PC-9 (cell line): Measurements from ENCODE around the gene CHRNA7. TPM values are rescaled to one million over a fixed set of nuclear protein-coding genes. Genes with fewer than 3 reads are reported as not detected.

Source experiments
- BruUV-seq: library from RNA; stranded (reverse); fragments of 400-500 nt; replicated peaks from 2 replicates; lab custom pipeline; 2021; lab: Mats Ljungman, UMichigan
- CTCF ChIA-PET: fragments of 300-600 bp; sonication (Branson Sonifier 250); formaldehyde crosslinking; loops from one replicate; lab custom pipeline; 2022; ENCODE audit warnings: antibody characterized with exemption; lab: Charles Lee
- POLR2A ChIA-PET: fragments of 300-600 bp; sonication (Branson Sonifier 250); formaldehyde crosslinking; loops from one replicate; lab custom pipeline; 2022; ENCODE audit warnings: antibody characterized with exemption; ENCODE audit not compliant: unreplicated experiment; lab: Charles Lee
- DNase-seq, 2 experiments: peaks; one replicate each; pipeline versions ENCODE4 v3.0.0 to v3.0.0-alpha.2; 2015 to 2022; ENCODE audit warnings: mixed read lengths in 1 of 2
- H2AFZ ChIP-seq: fragments of 200-600 bp; sonication (generic); 2 replicates; pipeline ENCODE4 v1.8.1; 2017; ENCODE audit warnings: antibody characterized with exemption
- H3F3A ChIP-seq: fragments of 200-600 bp; sonication (generic); 2 replicates; pipeline ENCODE4 v1.8.1; 2017; ENCODE audit warnings: antibody characterized with exemption, mild to moderate bottlenecking, low read depth; ENCODE audit not compliant: insufficient read depth
- H3K27ac ChIP-seq: fragments of 200-600 bp; sonication (generic); 2 replicates; pipeline ENCODE4 v1.6.1; 2016; ENCODE audit warnings: mixed run types
- H3K27me3 ChIP-seq: fragments of 200-600 bp; sonication (generic); 2 replicates; pipeline ENCODE4 v1.6.1; 2016; ENCODE audit warnings: low read depth, mixed run types; ENCODE audit not compliant: insufficient read depth
- H3K36me3 ChIP-seq: fragments of 200-600 bp; sonication (generic); 2 replicates; pipeline ENCODE4 v1.6.1; 2016; ENCODE audit warnings: low read depth, mixed run types
- H3K4me1 ChIP-seq: fragments of 200-600 bp; sonication (generic); replicated peaks from 2 replicates; pipeline ENCODE4 v1.6.1; 2016; ENCODE audit warnings: mixed run types; ENCODE audit not compliant: insufficient read depth
- H3K4me2 ChIP-seq: fragments of 200-600 bp; sonication (generic); 2 replicates; pipeline ENCODE4 v1.6.1; 2017; ENCODE audit warnings: mixed run types
- H3K4me3 ChIP-seq: fragments of 200-600 bp; sonication (generic); 2 replicates; pipeline ENCODE4 v1.6.1; 2016; ENCODE audit warnings: mixed run types
- H3K79me2 ChIP-seq: fragments of 200-600 bp; sonication (generic); 2 replicates; pipeline ENCODE4 v1.6.1; 2017; ENCODE audit warnings: low read depth, mixed run types
- H3K9me2 ChIP-seq: fragments of 200-600 bp; sonication (generic); 2 replicates; pipeline ENCODE4 v1.8.1; 2017; ENCODE audit warnings: mild to moderate bottlenecking; ENCODE audit not compliant: insufficient read depth
- H3K9me3 ChIP-seq: fragments of 200-600 bp; sonication (generic); 2 replicates; pipeline ENCODE4 v1.8.1; 2016; ENCODE audit warnings: low read depth; ENCODE audit not compliant: insufficient read depth
- H4K20me1 ChIP-seq: fragments of 200-600 bp; sonication (generic); 2 replicates; pipeline ENCODE4 v1.8.1; 2017; ENCODE audit not compliant: insufficient read depth
- CTCF ChIP-seq: fragments of 200-600 bp; sonication (generic); conservative IDR thresholded peaks from 2 replicates; pipeline ENCODE4 v1.6.1; 2017; ENCODE audit warnings: mixed run types, antibody characterized with exemption, mild to moderate bottlenecking, moderate library complexity
- EZH2 ChIP-seq: fragments of 200-600 bp; sonication (generic); IDR thresholded peaks from 2 replicates; pipeline ENCODE4 v1.8.0; 2017; ENCODE audit warnings: antibody characterized with exemption, low read depth
- intact Hi-C: fragments of 100-400 bp; cut with micrococcal nuclease; formaldehyde crosslinking; loops from one replicate; pipeline ENCODE4 v1.10.0; 2022; ENCODE audit not compliant: unreplicated experiment
- total RNA-seq: library from RNA; stranded (reverse); gene quantifications from 2 replicates; pipeline ENCODE4 v1.2.3, GENCODE V29; 2021

CHRNA7 gene
- total RNA-seq, 1 experiment from 2014 or later: not detected

GRCh38 chr15:32053719-32054118 is 23.4 kb downstream of the CHRNA7 start:
- Histone ChIP-seq H3K27me3 (peaks cover 4% of the 10 kb centered on the region; the same call in 1 of the 2 replicates), H3K36me3 (no peaks in the 10 kb centered on the region), H3K27ac (no peak overlapping the region), H3K4me2 (no peak overlapping the region), H2AFZ (no peak overlapping the region), H3K9me3 (no peaks in the 10 kb centered on the region), H4K20me1 (no peaks in the 10 kb centered on the region), H3F3A (no peaks in the 10 kb centered on the region), H3K9me2 (no peaks in the 10 kb centered on the region), H3K4me1 (no peaks in the 10 kb centered on the region), H3K79me2 (no peaks in the 10 kb centered on the region), H3K4me3 (no peak overlapping the region)
- ChIA-PET CTCF (no interaction called here), POLR2A (no interaction called here)
- intact Hi-C loops: no loop called here
- no peak for DNase-seq
- TF ChIP-seq EZH2: no peak
- no peak for TF ChIP-seq CTCF
- no TSS peak for BruUV-seq

- POLR2A ChIA-PET: no interaction called here
- H3K27ac ChIP-seq: no peak overlapping the region
- CTCF ChIA-PET: no interaction called here
- no peaks in the 10 kb centered on the region for H3F3A ChIP-seq
- H3K36me3 ChIP-seq: no peaks in the 10 kb centered on the region
- no peak overlapping the region for H2AFZ ChIP-seq
- H3K4me1 ChIP-seq: no peaks in the 10 kb centered on the region
- TF ChIP-seq EZH2 (no peak), CTCF (no peak)
- H4K20me1 ChIP-seq: no peaks in the 10 kb centered on the region
- H3K4me2 ChIP-seq: no peak overlapping the region
- no peak for DNase-seq
- intact Hi-C loops: no loop called here
- H3K27me3 ChIP-seq: peaks cover 4% of the 10 kb centered on the region; the same call in 1 of the 2 replicates
- H3K79me2 ChIP-seq: no peaks in the 10 kb centered on the region
- no peaks in the 10 kb centered on the region for H3K9me2 ChIP-seq
- no TSS peak for BruUV-seq
- no peak overlapping the region for H3K4me3 ChIP-seq
- H3K9me3 ChIP-seq: no peaks in the 10 kb centered on the region
Observed at GRCh38 chr15:32057876-32058425, 27.6 kb downstream of the CHRNA7 start.

- Histone ChIP-seq H3K4me2 (no peak overlapping the region), H3K9me2 (no peaks in the 10 kb centered on the region), H3F3A (no peaks in the 10 kb centered on the region), H3K4me3 (no peak overlapping the region), H3K4me1 (no peaks in the 10 kb centered on the region), H4K20me1 (no peaks in the 10 kb centered on the region), H3K9me3 (no peaks in the 10 kb centered on the region), H3K79me2 (no peaks in the 10 kb centered on the region), H3K27ac (no peak overlapping the region), H2AFZ (no peak overlapping the region), H3K36me3 (no peaks in the 10 kb centered on the region), H3K27me3 (no peaks in the 10 kb centered on the region)
- intact Hi-C loops: no loop called here
- CTCF ChIA-PET: no interaction called here
- no peak for TF ChIP-seq CTCF
- POLR2A ChIA-PET: no interaction called here
- no peak for DNase-seq
- no TSS peak for BruUV-seq
Observed at GRCh38 chr15:32060706-32061105, 30.4 kb downstream of the CHRNA7 start.
